ENCODE measurements around the gene PTGES2.

DNA sequence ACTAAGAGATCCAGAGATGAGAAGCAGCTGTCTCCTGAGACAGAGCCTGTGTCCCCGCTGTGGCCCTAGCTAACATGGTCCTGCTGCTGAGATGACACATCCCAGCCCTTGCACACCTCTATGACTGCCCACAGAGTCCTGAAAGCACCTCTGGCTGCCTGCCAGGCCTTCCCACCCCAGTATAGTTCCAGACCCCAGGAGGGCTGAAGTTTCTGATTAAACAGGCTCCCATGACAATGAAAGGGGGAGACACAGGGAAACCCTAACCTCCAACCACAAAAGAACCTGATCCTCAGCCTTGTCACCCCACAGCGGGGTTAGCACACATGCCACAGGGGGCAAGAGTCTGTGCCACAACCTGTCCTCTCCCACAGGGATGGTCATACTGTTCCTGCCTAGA lies 48.2 kb upstream of the PTGES2 start:
- TF ChIP-seq, protein P1, sequence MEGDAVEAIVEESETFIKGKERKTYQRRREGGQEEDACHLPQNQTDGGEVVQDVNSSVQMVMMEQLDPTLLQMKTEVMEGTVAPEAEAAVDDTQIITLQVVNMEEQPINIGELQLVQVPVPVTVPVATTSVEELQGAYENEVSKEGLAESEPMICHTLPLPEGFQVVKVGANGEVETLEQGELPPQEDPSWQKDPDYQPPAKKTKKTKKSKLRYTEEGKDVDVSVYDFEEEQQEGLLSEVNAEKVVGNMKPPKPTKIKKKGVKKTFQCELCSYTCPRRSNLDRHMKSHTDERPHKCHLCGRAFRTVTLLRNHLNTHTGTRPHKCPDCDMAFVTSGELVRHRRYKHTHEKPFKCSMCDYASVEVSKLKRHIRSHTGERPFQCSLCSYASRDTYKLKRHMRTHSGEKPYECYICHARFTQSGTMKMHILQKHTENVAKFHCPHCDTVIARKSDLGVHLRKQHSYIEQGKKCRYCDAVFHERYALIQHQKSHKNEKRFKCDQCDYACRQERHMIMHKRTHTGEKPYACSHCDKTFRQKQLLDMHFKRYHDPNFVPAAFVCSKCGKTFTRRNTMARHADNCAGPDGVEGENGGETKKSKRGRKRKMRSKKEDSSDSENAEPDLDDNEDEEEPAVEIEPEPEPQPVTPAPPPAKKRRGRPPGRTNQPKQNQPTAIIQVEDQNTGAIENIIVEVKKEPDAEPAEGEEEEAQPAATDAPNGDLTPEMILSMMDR (IDR thresholded peaks at IDR 0.05; ENCODE audit: low read length): no peak
- no peak for TF ChIP-seq EZH2 (optimal IDR thresholded peaks at IDR 0.05; ENCODE audit: low read depth, low read length)
- no peak for TF ChIP-seq EZH2phosphoT487 (IDR thresholded peaks at IDR 0.05; ENCODE audit: low read length)

All from MM.1S (cell line).